Gastrocnemius medialis (tissue), 4 donors: ENCODE data around the gene GNB4.

Source experiments
- CTCF ChIP-seq, 5 experiments: fragments of 450-650 bp in 3 of 5; fragments of 200-600 bp in 2 of 5; sonication (generic) in 2 of 5; IDR thresholded peaks in 4 of 5; conservative IDR thresholded peaks in 1 of 5; 1 replicate in 4 of 5; 2 replicates in 1 of 5; pipeline ENCODE4 v1.5.1; 2016 to 2019; ENCODE audit warnings: antibody characterized with exemption in 5 of 5, mild to moderate bottlenecking in 3 of 5, moderate library complexity in 3 of 5
- POLR2A ChIP-seq, 2 donors: fragments of 450-650 bp; IDR thresholded peaks; one replicate each; pipeline ENCODE4 v1.6.1; 2017; ENCODE audit warnings: antibody characterized with exemption in 2 of 2, mild to moderate bottlenecking in 2 of 2, moderate library complexity in 2 of 2

GRCh38 chr3:179473565-179473964 is 22.3 kb upstream of the GNB4 start:
- no peak for TF ChIP-seq CTCF (IDR thresholded peaks at IDR 0.05 in 4 of 5, conservative IDR thresholded peaks at IDR 0.05 in 1 of 5)
- no peak for TF ChIP-seq POLR2A (IDR thresholded peaks at IDR 0.05)
